ENCODE data around the gene PSTPIP1. TPM values are rescaled to one million over a fixed set of nuclear protein-coding genes. Genes with fewer than 3 reads are reported as not detected.
A peak's percentile ranks its signal among the peaks of the same experiment; 100 is the strongest.

Gene PSTPIP1
- total RNA-seq, 2 donors from 2014 or later, result 3.3 to 3.6 TPM

- intact Hi-C loops (cut with DNase I), result no loop called here
- TF ChIP-seq CTCF (IDR thresholded peaks at IDR 0.05) (no peak), POLR2A (IDR thresholded peaks at IDR 0.05) (no peak)
- H3K4me1 ChIP-seq, result peaks cover 12% of the 10 kb centered on the region
- H3K4me3 ChIP-seq, result no peak overlapping the region
- H3K27ac ChIP-seq, result no peak overlapping the region
- H3K9me3 ChIP-seq, result no peaks in the 10 kb centered on the region
- H3K27me3 ChIP-seq, result no peaks in the 10 kb centered on the region
- WGBS, 2 donors, result 71 to 93% methylated on average over 3 to 9 of the region's 12 CpGs
- peak in 3 of 4 donors; percentile 6 to 11 (median 10) for DNase-seq
- no peaks in the 10 kb centered on the region for H3K36me3 ChIP-seq (replicated peaks in 1 of 2; ENCODE audit: insufficient read depth in 1 of 2, low read depth in 2 of 2)
- no peak for ATAC-seq
These were observed 36.6 kb downstream of the PSTPIP1 start for GRCh38 chr15:77031376-77032050.

GRCh38 chr15:77032052-77032646, 37.2 kb downstream of the PSTPIP1 start:
- no peaks in the 10 kb centered on the region for H3K27me3 ChIP-seq
- no peak overlapping the region for H3K4me3 ChIP-seq
- H3K9me3 ChIP-seq, result no peaks in the 10 kb centered on the region
- TF ChIP-seq POLR2A (IDR thresholded peaks at IDR 0.05) (no peak), CTCF (IDR thresholded peaks at IDR 0.05) (no peak)
- 70 to 73% methylated on average over 9 to 19 of the region's 22 CpGs for WGBS, 2 donors
- ATAC-seq (no peak), DNase-seq (peak in 2 of 4 donors; percentile 1 to 4)
- intact Hi-C loops (cut with DNase I), result no loop called here
- no peaks in the 10 kb centered on the region for H3K36me3 ChIP-seq (replicated peaks in 1 of 2; ENCODE audit: insufficient read depth in 1 of 2, low read depth in 2 of 2)
- no peak overlapping the region for H3K27ac ChIP-seq
- peaks cover 12% of the 10 kb centered on the region for H3K4me1 ChIP-seq

- Histone ChIP-seq H3K27ac (no peak overlapping the region), H3K36me3 (replicated peaks in 1 of 2; ENCODE audit: insufficient read depth in 1 of 2, low read depth in 2 of 2) (no peaks in the 10 kb centered on the region), H3K9me3 (no peaks in the 10 kb centered on the region), H3K27me3 (no peaks in the 10 kb centered on the region), H3K4me3 (no peak overlapping the region), H3K4me1 (peaks cover 8% of the 10 kb centered on the region)
- no peak for ATAC-seq
- 67 to 71% methylated on average over 3 to 17 of the region's 18 CpGs for WGBS, 2 donors
- peak in 3 of 4 donors; percentile 1 to 11 (median 3) for DNase-seq
- intact Hi-C loops (cut with DNase I), result no loop called here
- TF ChIP-seq CTCF (IDR thresholded peaks at IDR 0.05), result no peak
These were observed 37.9 kb downstream of the PSTPIP1 start for GRCh38 chr15:77032647-77033416.

GRCh38 chr15:77033417-77033728, 38.4 kb downstream of the PSTPIP1 start:
- H3K4me3 ChIP-seq, result no peak overlapping the region
- WGBS, 2 donors, result 73 to 96% methylated on average over 3 to 4 of the region's 4 CpGs
- H3K27ac ChIP-seq, result no peak overlapping the region
- DNase-seq (peak in 3 of 4 donors; percentile 1 to 10 (median 3)), ATAC-seq (no peak)
- TF ChIP-seq CTCF (IDR thresholded peaks at IDR 0.05) (no peak), POLR2A (IDR thresholded peaks at IDR 0.05) (no peak)
- no peaks in the 10 kb centered on the region for H3K9me3 ChIP-seq
- H3K27me3 ChIP-seq, result no peaks in the 10 kb centered on the region
- intact Hi-C loops (cut with DNase I), result no loop called here
- peaks cover 3% of the 10 kb centered on the region for H3K4me1 ChIP-seq
- H3K36me3 ChIP-seq (replicated peaks in 1 of 2; ENCODE audit: insufficient read depth in 1 of 2, low read depth in 2 of 2), result no peaks in the 10 kb centered on the region
